ENCODE measurements around the gene AUTS2. TPM values are rescaled to one million over a fixed set of nuclear protein-coding genes. Genes with fewer than 3 reads are reported as not detected.

Gene AUTS2
- polyA plus RNA-seq, 1 donor = 110 TPM

GRCh38 chr7:69684369-69685292 lies 86.4 kb downstream of the AUTS2 start:
- DNase-seq = no peak

- no peak for DNase-seq
Observed at GRCh38 chr7:69685293-69685631, 87.0 kb downstream of the AUTS2 start.

- DNase-seq = no peak
Observed at GRCh38 chr7:69686366-69686765, 88.1 kb downstream of the AUTS2 start.

GRCh38 chr7:69687739-69688433 lies 89.6 kb downstream of the AUTS2 start:
- no peak for DNase-seq

- DNase-seq = no peak
Observed at GRCh38 chr7:69690329-69690728, 92.1 kb downstream of the AUTS2 start.

GRCh38 chr7:69691327-69691726 lies 93.1 kb downstream of the AUTS2 start:
- no peak for DNase-seq

GRCh38 chr7:69691734-69692133 lies 93.5 kb downstream of the AUTS2 start:
- DNase-seq = no peak

- DNase-seq = no peak
Observed at GRCh38 chr7:69692611-69693010, 94.3 kb downstream of the AUTS2 start.

GRCh38 chr7:69693042-69693441 lies 94.8 kb downstream of the AUTS2 start:
- DNase-seq = no peak

- no peak for DNase-seq
Observed at GRCh38 chr7:69696054-69696591, 97.8 kb downstream of the AUTS2 start.

GRCh38 chr7:69696686-69697685 lies 98.7 kb downstream of the AUTS2 start:
- no peak for DNase-seq

- DNase-seq = no peak
Observed at GRCh38 chr7:69698109-69698825, 100.0 kb downstream of the AUTS2 start.

GRCh38 chr7:69699931-69700330 lies 101.7 kb downstream of the AUTS2 start:
- DNase-seq = no peak

GRCh38 chr7:69700331-69700730 lies 102.1 kb downstream of the AUTS2 start:
- no peak for DNase-seq

- DNase-seq = no peak
Observed at GRCh38 chr7:69701288-69701687, 103.0 kb downstream of the AUTS2 start.

GRCh38 chr7:69702357-69702756 lies 104.1 kb downstream of the AUTS2 start:
- no peak for DNase-seq

GRCh38 chr7:69703099-69703498 lies 104.8 kb downstream of the AUTS2 start:
- no peak for DNase-seq

- DNase-seq = no peak
Observed at GRCh38 chr7:69706070-69706469, 107.8 kb downstream of the AUTS2 start.

GRCh38 chr7:69708857-69709256 lies 110.6 kb downstream of the AUTS2 start:
- DNase-seq = no peak

- DNase-seq = no peak
Observed at GRCh38 chr7:69710768-69711438, 112.6 kb downstream of the AUTS2 start.

Measured in left kidney (tissue), 2 donors.